IMR-90 (cell line): ENCODE results near the gene NCKAP5. TPM values are rescaled to one million over a fixed set of nuclear protein-coding genes. Genes with fewer than 3 reads are reported as not detected.

Experiments used
- ATAC-seq: fragments of 200-7000 bp; cut with Tn5 transposase; 2 replicates; pipeline ENCODE4 v1.9.1; 2020; ENCODE audit warnings: low read depth, mild to moderate bottlenecking, moderate library complexity
- BruUV-seq: library from RNA; stranded (reverse); fragments of 400-500 nt; replicated peaks from 2 replicates; lab custom pipeline; 2021; lab: Mats Ljungman, UMichigan
- CTCF ChIA-PET: fragments of 300-600 bp; formaldehyde crosslinking; extraction: SDS; loops from one replicate; lab custom pipeline; 2021; ENCODE audit warnings: antibody characterized with exemption; lab: Yijun Ruan, JAX
- POLR2A ChIA-PET: fragments of 300-600 bp; sonication (Branson Sonifier 250); formaldehyde crosslinking; loops from one replicate; lab custom pipeline; 2022; ENCODE audit warnings: antibody characterized with exemption; ENCODE audit not compliant: unreplicated experiment; lab: Charles Lee
- DNase-seq: peaks from one replicate; pipeline ENCODE4 v3.0.0; 2013
- H2AFZ ChIP-seq: replicated peaks from 2 replicates; pipeline ENCODE3; 2013; ENCODE audit warnings: low read length, mild to moderate bottlenecking; ENCODE audit not compliant: poor library complexity
- H2AK5ac ChIP-seq: 2 replicates; pipeline ENCODE4 v1.6.1; 2013; ENCODE audit warnings: low read depth, low read length, inconsistent platforms
- H2AK9ac ChIP-seq: replicated peaks from 2 replicates; pipeline ENCODE3; 2013; ENCODE audit warnings: mild to moderate bottlenecking, low read depth, low read length, moderate library complexity; ENCODE audit not compliant: poor library complexity
- H2BK120ac ChIP-seq: 2 replicates; pipeline ENCODE4 v1.6.1; 2013; ENCODE audit warnings: low read depth, low read length, inconsistent platforms
- H2BK15ac ChIP-seq: 3 replicates; pipeline ENCODE4 v1.6.1; 2013; ENCODE audit warnings: low read depth, low read length, inconsistent platforms
- H2BK20ac ChIP-seq: 2 replicates; pipeline ENCODE4 v1.6.1; 2013; ENCODE audit warnings: low read depth, mild to moderate bottlenecking, inconsistent platforms, low read length, moderate library complexity
- H2BK5ac ChIP-seq: 2 replicates; pipeline ENCODE4 v1.6.1; 2013; ENCODE audit warnings: mild to moderate bottlenecking, low read depth, low read length, inconsistent platforms; ENCODE audit not compliant: poor library complexity, severe bottlenecking
- H3K14ac ChIP-seq: replicated peaks from 2 replicates; pipeline ENCODE4 v1.6.1; 2013; ENCODE audit warnings: low read depth, low read length, inconsistent platforms
- H3K18ac ChIP-seq: 2 replicates; pipeline ENCODE4 v1.6.1; 2013; ENCODE audit warnings: low read depth, low read length, control low read depth
- H3K23ac ChIP-seq: 2 replicates; pipeline ENCODE4 v1.6.1; 2013; ENCODE audit warnings: low read depth, low read length, inconsistent platforms
- H3K27ac ChIP-seq: 2 replicates; pipeline ENCODE4 v1.5.1; 2013; ENCODE audit warnings: mild to moderate bottlenecking, control low read depth, low read length; ENCODE audit not compliant: insufficient read depth
- H3K27me3 ChIP-seq: 2 replicates; pipeline ENCODE4 v1.6.1; 2013; ENCODE audit warnings: low read length; ENCODE audit not compliant: control insufficient read depth, insufficient read depth
- H3K36me3 ChIP-seq: 2 replicates; pipeline ENCODE4 v1.6.1; 2013; ENCODE audit warnings: low read length, mixed read lengths; ENCODE audit not compliant: control insufficient read depth, insufficient read depth
- H3K4ac ChIP-seq: 2 replicates; pipeline ENCODE4 v1.6.1; 2013; ENCODE audit warnings: low read depth, low read length, inconsistent platforms
- H3K4me1 ChIP-seq: 2 replicates; pipeline ENCODE4 v1.6.1; 2013; ENCODE audit warnings: low read length, mixed read lengths; ENCODE audit not compliant: control insufficient read depth, insufficient read depth
- H3K4me2 ChIP-seq: 2 replicates; pipeline ENCODE4 v1.6.1; 2013; ENCODE audit warnings: low read depth, mild to moderate bottlenecking, control low read depth, low read length, moderate library complexity
- H3K4me3 ChIP-seq: 2 replicates; pipeline ENCODE4 v1.5.1; 2013; ENCODE audit warnings: low read depth, mild to moderate bottlenecking, control low read depth, low read length, moderate library complexity; ENCODE audit not compliant: insufficient read depth
- H3K56ac ChIP-seq: 2 replicates; pipeline ENCODE4 v1.6.1; 2013; ENCODE audit warnings: low read length, inconsistent platforms; ENCODE audit not compliant: insufficient read depth; ENCODE audit errors: extremely low read depth
- H3K79me1 ChIP-seq, 2 experiments: 2 replicates each; pipeline ENCODE4 v1.6.1; 2013; ENCODE audit warnings: low read length in 2 of 2, inconsistent platforms in 1 of 2, low read depth in 1 of 2
- H3K9ac ChIP-seq: 2 replicates; pipeline ENCODE4 v1.6.1; 2013; ENCODE audit warnings: low read depth, low read length, control low read depth
- H3K9me1 ChIP-seq: 2 replicates; pipeline ENCODE4 v1.6.1; 2013; ENCODE audit warnings: low read length, inconsistent platforms; ENCODE audit not compliant: insufficient read depth
- H3K9me3 ChIP-seq: 2 replicates; pipeline ENCODE4 v1.6.1; 2013; ENCODE audit warnings: low read length; ENCODE audit not compliant: control insufficient read depth, insufficient read depth
- H4K20me1 ChIP-seq: 2 replicates; pipeline ENCODE4 v1.6.1; 2013; ENCODE audit warnings: low read length, inconsistent platforms; ENCODE audit not compliant: insufficient read depth
- H4K5ac ChIP-seq: 2 replicates; pipeline ENCODE4 v1.6.1; 2013; ENCODE audit warnings: mild to moderate bottlenecking, low read depth, low read length, control low read depth
- H4K8ac ChIP-seq, 2 experiments: 2 replicates each; pipeline ENCODE4 v1.6.1; 2013; ENCODE audit warnings: low read depth in 2 of 2, low read length in 2 of 2, control low read depth in 1 of 2, inconsistent platforms in 1 of 2
- H4K91ac ChIP-seq: 2 replicates; pipeline ENCODE4 v1.6.1; 2013; ENCODE audit warnings: low read depth, low read length, inconsistent platforms; ENCODE audit not compliant: insufficient read depth
- BHLHE40 ChIP-seq: fragments of 150-350 bp; IDR thresholded peaks from 2 replicates; pipeline ENCODE4 v1.6.1; 2016; ENCODE audit warnings: mild to moderate bottlenecking, low read depth, low read length
- CEBPB ChIP-seq: IDR thresholded peaks from 2 replicates; pipeline ENCODE4 v1.6.1; 2012; ENCODE audit warnings: low read depth, low read length, improper control_type of control experiment
- CHD1 ChIP-seq: IDR thresholded peaks from 2 replicates; pipeline ENCODE4 v1.6.1; 2012; ENCODE audit warnings: low read depth, low read length, improper control_type of control experiment
- CTCF ChIP-seq: conservative IDR thresholded peaks from 2 replicates; pipeline ENCODE4 v1.5.1; 2012; ENCODE audit warnings: mild to moderate bottlenecking, low read depth, low read length, improper control_type of control experiment
- ELK1 ChIP-seq: fragments of 150-350 bp; IDR thresholded peaks from 2 replicates; pipeline ENCODE4 v1.6.1; 2016; ENCODE audit warnings: low read depth, mild to moderate bottlenecking, low read length, moderate library complexity, borderline replicate concordance
- FOS ChIP-seq: fragments of 150-350 bp; IDR thresholded peaks from 2 replicates; pipeline ENCODE4 v1.6.1; 2016; ENCODE audit warnings: low read depth, low read length
- MAFK ChIP-seq: IDR thresholded peaks from 2 replicates; pipeline ENCODE4 v1.6.1; 2012; ENCODE audit warnings: low read depth, low read length, improper control_type of control experiment
- MAZ ChIP-seq: IDR thresholded peaks from 2 replicates; pipeline ENCODE4 v1.6.1; 2012; ENCODE audit warnings: low read depth, mild to moderate bottlenecking, low read length, improper control_type of control experiment, moderate library complexity, borderline replicate concordance
- MXI1 ChIP-seq: IDR thresholded peaks from 2 replicates; pipeline ENCODE4 v1.6.1; 2012; ENCODE audit warnings: low read depth, mild to moderate bottlenecking, low read length, moderate library complexity, borderline replicate concordance
- NFE2L2 ChIP-seq: fragments of 150-350 bp; IDR thresholded peaks from 2 replicates; pipeline ENCODE4 v1.6.1; 2016; ENCODE audit warnings: low read depth, mild to moderate bottlenecking, low read length
- POLR2A ChIP-seq: IDR thresholded peaks from 2 replicates; pipeline ENCODE4 v1.6.1; 2012; ENCODE audit warnings: mild to moderate bottlenecking, low read depth, low read length
- RAD21 ChIP-seq: IDR thresholded peaks from 2 replicates; pipeline ENCODE4 v1.6.1; 2012; ENCODE audit warnings: low read length, improper control_type of control experiment
- RCOR1 ChIP-seq: IDR thresholded peaks from 2 replicates; pipeline ENCODE4 v1.6.1; 2012; ENCODE audit warnings: mild to moderate bottlenecking, low read length, improper control_type of control experiment; ENCODE audit not compliant: insufficient replicate concordance
- RFX5 ChIP-seq: IDR thresholded peaks from 2 replicates; pipeline ENCODE4 v1.8.0; 2012; ENCODE audit warnings: low read depth, mild to moderate bottlenecking, low read length, moderate library complexity
- SMC3 ChIP-seq: fragments of 150-350 bp; IDR thresholded peaks from 2 replicates; pipeline ENCODE4 v1.6.1; 2016; ENCODE audit warnings: low read depth, mild to moderate bottlenecking, antibody characterized with exemption, low read length, moderate library complexity
- USF2 ChIP-seq: fragments of 150-350 bp; IDR thresholded peaks from 2 replicates; pipeline ENCODE4 v1.6.1; 2017; ENCODE audit warnings: mild to moderate bottlenecking, antibody characterized with exemption, low read length, low read depth
- WGBS, 2 experiments: methylation state at CpG; one replicate each; pipeline versions ENCODE4 v1.1.5 to v1.1.7; 2013; ENCODE audit warnings: missing lambda C conversion rate in 2 of 2; ENCODE audit not compliant: insufficient read length in 1 of 2; ENCODE audit errors: extremely low coverage in 2 of 2; 5-methylcytosine and 5-hydroxymethylcytosine counted together
- dilution Hi-C: fragments of 300-500 bp; cut with HindIII; formaldehyde crosslinking; loops from one replicate; pipeline ENCODE4 v1.14.3; 2018; ENCODE audit warnings: low sequenced_read_pairs; ENCODE audit not compliant: unreplicated experiment
- in situ Hi-C: fragments of 300-500 bp; cut with MboI; formaldehyde crosslinking; loops from 3 replicates; pipeline ENCODE4 v1.14.3; 2019; ENCODE audit warnings: low sequenced_read_pairs, inconsistent platforms, mixed read lengths
- intact Hi-C: fragments of 100-400 bp; cut with micrococcal nuclease; formaldehyde crosslinking; loops from 2 replicates; pipeline ENCODE4 v1.10.0; 2022
- polyA plus RNA-seq, 3 experiments: library from polyadenylated mRNA; depleted of rRNA; stranded (reverse); fragments of >200 nt; gene quantifications; 2 replicates each; pipeline ENCODE4 v1.2.3, GENCODE V29; 2012; ENCODE audit warnings: low replicate concordance in 1 of 3
- total RNA-seq: library from RNA; depleted of rRNA; stranded (reverse); fragments of >200 nt; gene quantifications from 2 replicates; pipeline ENCODE4 v1.2.3, GENCODE V29; 2012

The NCKAP5 gene
- total and polyA plus RNA-seq, 2 of the 4 experiments (the other 2 are of a cell fraction): 2.7 to 3.9 TPM

- Histone ChIP-seq H4K8ac (peak overlapping the region in 1 of 2 experiments; percentile 54; a peak in 2 of 4 replicates), H3K9me1 (no peaks in the 10 kb centered on the region), H2BK120ac (peak overlapping the region; percentile 61; the same call in 1 of the 2 replicates), H2AK5ac (peak overlapping the region; percentile 31; the same call in 1 of the 2 replicates), H2AK9ac (no peak overlapping the region), H2BK20ac (peak overlapping the region; percentile 11; the same call in 1 of the 2 replicates), H3K27ac (no peak overlapping the region), H3K23ac (no peak overlapping the region), H3K14ac (no peak overlapping the region), H3K27me3 (no peaks in the 10 kb centered on the region), H2BK5ac (peak overlapping the region; percentile 30), H3K79me1 (no peaks in the 10 kb centered on the region), H3K36me3 (no peaks in the 10 kb centered on the region), H3K18ac (peak overlapping the region; percentile 38; the same call in 1 of the 2 replicates), H3K4me2 (no peak overlapping the region; the same call in 1 of the 2 replicates), H3K4me1 (peaks cover 2% of the 10 kb centered on the region), H4K5ac (no peak overlapping the region; the same call in 1 of the 2 replicates), H3K4ac (peak overlapping the region; percentile 28; the same call in 1 of the 2 replicates), H2AFZ (peak overlapping the region; percentile 16), H2BK15ac (no peak overlapping the region; the same call in 2 of the 3 replicates), H3K9me3 (no peaks in the 10 kb centered on the region), H3K56ac (no peak overlapping the region), H4K20me1 (no peaks in the 10 kb centered on the region), H3K4me3 (no peak overlapping the region), H4K91ac (peak overlapping the region; percentile 2; the same call in 1 of the 2 replicates), H3K9ac (no peak overlapping the region)
- in situ Hi-C loops: no loop called here
- ChIA-PET CTCF (interaction anchor here (0.5 to 1.7 kb wide), 2 partner anchors 9 to 421 kb away, joined by 3 to 6 read pairs; no protein-coding TSS in a partner anchor), POLR2A (no interaction called here)
- ATAC-seq (peak; percentile 88), DNase-seq (peak; percentile 82)
- WGBS, 2 experiments: no CpG with 5 or more reads among the region's 4 CpGs
- no peak for TF ChIP-seq BHLHE40
- no peak for TF ChIP-seq RCOR1
- TF ChIP-seq FOS: no peak
- TF ChIP-seq MAFK: no peak
- no peak for TF ChIP-seq SMC3
- no peak for TF ChIP-seq RAD21
- no peak for TF ChIP-seq RFX5
- TF ChIP-seq CEBPB: no peak
- no peak for TF ChIP-seq MAZ
- TF ChIP-seq CHD1: no peak
- no peak for TF ChIP-seq USF2
- TF ChIP-seq MXI1: no peak
- TF ChIP-seq ELK1: no peak
- no peak for TF ChIP-seq POLR2A
- no peak for TF ChIP-seq NFE2L2
- TF ChIP-seq CTCF: no peak
- dilution Hi-C loops: no loop called here
- no TSS peak for BruUV-seq
- intact Hi-C loops: no loop called here
Measured at GRCh38 chr2:133390156-133390555, 178.1 kb downstream of the NCKAP5 start.
